Transverse colon (tissue), 4 donors: ENCODE data around the gene OGFRL1. TPM values are rescaled to one million over a fixed set of nuclear protein-coding genes. Genes with fewer than 3 reads are reported as not detected.

Experiments used
- DNase-seq: peaks from one replicate; pipeline ENCODE4 v3.0.0-alpha.2; 2019
- H3K27ac ChIP-seq, 4 donors: fragments of 200-600 bp; sonication (generic); 2 replicates each; pipeline ENCODE4 v1.5.1; 2016 to 2018; ENCODE audit warnings: inconsistent platforms in 4 of 4
- H3K27me3 ChIP-seq: fragments of 200-600 bp; sonication (generic); 2 replicates; pipeline ENCODE4 v1.5.1; 2017; ENCODE audit warnings: inconsistent platforms
- H3K36me3 ChIP-seq, 4 donors: fragments of 200-600 bp; sonication (generic); 2 replicates each; pipeline ENCODE4 v1.5.1; 2017 to 2019; ENCODE audit warnings: inconsistent platforms in 4 of 4
- H3K4me1 ChIP-seq, 4 donors: fragments of 200-600 bp; sonication (generic); 2 replicates each; pipeline ENCODE4 v1.5.1; 2017 to 2020; ENCODE audit warnings: inconsistent platforms in 4 of 4
- H3K4me3 ChIP-seq, 4 donors: fragments of 200-600 bp; sonication (generic); 1 replicate in 1 of 4; 2 replicates in 3 of 4; pipeline versions ENCODE4 v1.5.1 to v1.6.1; 2017 to 2019; ENCODE audit warnings: inconsistent platforms in 4 of 4
- H3K9me3 ChIP-seq, 2 donors: fragments of 200-600 bp; sonication (generic); 2 replicates each; pipeline ENCODE4 v1.5.1; 2017 to 2019; ENCODE audit warnings: inconsistent platforms in 2 of 2
- CTCF ChIP-seq, 5 experiments: fragments of 200-600 bp in 3 of 5; fragments of 450-650 bp in 2 of 5; sonication (generic) in 3 of 5; IDR thresholded peaks; 1 replicate in 2 of 5; 2 replicates in 3 of 5; pipeline ENCODE4 v1.5.1; 2016 to 2017; ENCODE audit warnings: antibody characterized with exemption in 5 of 5, inconsistent platforms in 3 of 5, mild to moderate bottlenecking in 2 of 5, moderate library complexity in 1 of 5
- EP300 ChIP-seq: sonication (generic); formaldehyde crosslinking; IDR thresholded peaks from one replicate; pipeline ENCODE4 v1.6.1; 2017; ENCODE audit warnings: antibody characterized with exemption, low read depth
- POLR2A ChIP-seq: fragments of 450-650 bp; IDR thresholded peaks from one replicate; pipeline ENCODE4 v1.6.1; 2016; ENCODE audit warnings: antibody characterized with exemption, mild to moderate bottlenecking, moderate library complexity
- POLR2AphosphoS5 ChIP-seq, 3 donors: sonication (generic); formaldehyde crosslinking; IDR thresholded peaks; one replicate each; pipeline ENCODE4 v1.6.1; 2016; ENCODE audit warnings: antibody characterized with exemption in 3 of 3
- WGBS, 2 donors: methylation state at CpG; one replicate each; pipeline ENCODE4 v1.1.5; 2018; ENCODE audit warnings: low coverage in 1 of 2; 5-methylcytosine and 5-hydroxymethylcytosine counted together
- in situ Hi-C, 4 donors: fragments of 200-750 bp; cut with MboI; loops; one replicate each; pipeline versions ENCODE4 v1.15.0 to v1.15.1; 2017; ENCODE audit warnings: low sequenced_read_pairs in 3 of 4, low pct_ligation_motif_present in 1 of 4, low pct_unique_long_range_greater_than_20kb in 1 of 4
- intact Hi-C: fragments of 100-400 bp; cut with DNase I; formaldehyde crosslinking; loops from one replicate; pipeline ENCODE4 v1.15.1; 2023; ENCODE audit warnings: low total_unique reads
- total RNA-seq, 4 donors: library from RNA; depleted of rRNA; stranded (reverse); fragments of >200 nt; gene quantifications; one replicate each; pipeline ENCODE4 v1.1.0, GENCODE V29; 2016

OGFRL1 gene
- total RNA-seq, 4 donors from 2014 or later, result 7.5 to 15.6 (median 11.6) TPM

GRCh38 chr6:71330501-71330900 is 41.9 kb downstream of the OGFRL1 start:
- DNase-seq, result no peak
- in situ Hi-C loops (loop anchor here in 3 of 4 donors (25.0 kb wide), 2 partner anchors 143 to 293 kb away; no protein-coding TSS in a partner anchor), intact Hi-C loops (no loop called here)
- H3K27me3 ChIP-seq, result no peaks in the 10 kb centered on the region
- WGBS, 2 donors, result 87 to 96% methylated on average over 3 of the region's 3 CpGs
- no peak for TF ChIP-seq POLR2AphosphoS5 (IDR thresholded peaks at IDR 0.05)
- TF ChIP-seq EP300, result no peak
- TF ChIP-seq POLR2A, result no peak
- no peak for TF ChIP-seq CTCF (IDR thresholded peaks at IDR 0.05)
- H3K27ac ChIP-seq, result no peak overlapping the region
- no peaks in the 10 kb centered on the region for H3K4me1 ChIP-seq
- no peak overlapping the region for H3K4me3 ChIP-seq
- no peaks in the 10 kb centered on the region for H3K9me3 ChIP-seq
- no peaks in the 10 kb centered on the region for H3K36me3 ChIP-seq

- DNase-seq, result no peak
- in situ Hi-C loops (loop anchor here in 3 of 4 donors (25.0 kb wide), 2 partner anchors 145 to 295 kb away; no protein-coding TSS in a partner anchor), intact Hi-C loops (no loop called here)
- WGBS, 2 donors, result 72 to 76% methylated on average over 2 of the region's 2 CpGs
- H3K9me3 ChIP-seq, result no peaks in the 10 kb centered on the region
- H3K27ac ChIP-seq, result no peak overlapping the region
- no peaks in the 10 kb centered on the region for H3K36me3 ChIP-seq
- H3K4me1 ChIP-seq, result no peaks in the 10 kb centered on the region
- TF ChIP-seq POLR2AphosphoS5 (IDR thresholded peaks at IDR 0.05) (no peak), CTCF (IDR thresholded peaks at IDR 0.05) (no peak), POLR2A (no peak), EP300 (no peak)
- no peaks in the 10 kb centered on the region for H3K27me3 ChIP-seq
- H3K4me3 ChIP-seq, result no peak overlapping the region
These were observed 43.4 kb downstream of the OGFRL1 start for GRCh38 chr6:71332012-71332411.

GRCh38 chr6:71333050-71333449 is 44.4 kb downstream of the OGFRL1 start:
- no peak for DNase-seq
- intact Hi-C loops, result no loop called here
- Histone ChIP-seq H3K9me3 (no peaks in the 10 kb centered on the region), H3K4me3 (no peak overlapping the region), H3K36me3 (no peaks in the 10 kb centered on the region), H3K27me3 (no peaks in the 10 kb centered on the region), H3K27ac (no peak overlapping the region), H3K4me1 (no peaks in the 10 kb centered on the region)
- in situ Hi-C loops, result loop anchor here in 3 of 4 donors (25.0 kb wide), 2 partner anchors 146 to 296 kb away; no protein-coding TSS in a partner anchor
- WGBS, 2 donors, result 63 to 79% methylated on average over 1 of the region's 1 CpG
- no peak for TF ChIP-seq CTCF (IDR thresholded peaks at IDR 0.05)
- no peak for TF ChIP-seq POLR2A
- no peak for TF ChIP-seq EP300
- no peak for TF ChIP-seq POLR2AphosphoS5 (IDR thresholded peaks at IDR 0.05)

GRCh38 chr6:71333697-71334096 is 45.1 kb downstream of the OGFRL1 start:
- H3K9me3 ChIP-seq, result no peaks in the 10 kb centered on the region
- intact Hi-C loops (no loop called here), in situ Hi-C loops (loop anchor here in 3 of 4 donors (25.0 kb wide), 2 partner anchors 146 to 296 kb away; no protein-coding TSS in a partner anchor)
- TF ChIP-seq POLR2AphosphoS5 (IDR thresholded peaks at IDR 0.05) (peak in 1 of 3 donors; percentile 28), POLR2A (no peak)
- 76 to 81% methylated on average over 2 of the region's 2 CpGs for WGBS, 2 donors
- no peak for DNase-seq
- H3K27ac ChIP-seq, result no peak overlapping the region
- no peaks in the 10 kb centered on the region for H3K36me3 ChIP-seq
- H3K4me3 ChIP-seq, result no peak overlapping the region
- no peaks in the 10 kb centered on the region for H3K27me3 ChIP-seq
- H3K4me1 ChIP-seq, result no peaks in the 10 kb centered on the region

- Histone ChIP-seq H3K27me3 (no peaks in the 10 kb centered on the region), H3K36me3 (no peaks in the 10 kb centered on the region), H3K27ac (no peak overlapping the region), H3K4me3 (no peak overlapping the region), H3K9me3 (no peaks in the 10 kb centered on the region), H3K4me1 (no peaks in the 10 kb centered on the region)
- no peak for DNase-seq
- in situ Hi-C loops, result loop anchor here in 3 of 4 donors (25.0 kb wide), 2 partner anchors 147 to 297 kb away; no protein-coding TSS in a partner anchor
- intact Hi-C loops, result no loop called here
- TF ChIP-seq CTCF (IDR thresholded peaks at IDR 0.05), result no peak
- TF ChIP-seq POLR2A, result no peak
- no peak for TF ChIP-seq POLR2AphosphoS5 (IDR thresholded peaks at IDR 0.05)
- TF ChIP-seq EP300, result no peak
These were observed 46.2 kb downstream of the OGFRL1 start for GRCh38 chr6:71334768-71335167.
